Natural killer cell treated with Interleukin-12 subunit alpha and Interleukin-12 subunit beta and Interleukin-15 and Interleukin-18, amount 100 ng/mL, for 72 hours (primary cell): ENCODE results near the gene VPS52. TPM values are rescaled to one million over a fixed set of nuclear protein-coding genes. Genes with fewer than 3 reads are reported as not detected.
"Not testable (repeated sequence)": the region's sequence is repeated elsewhere in the genome, so short reads cannot be mapped to it uniquely, and the experiment has no call there.

Experiments used
- ATAC-seq, 2 donors: fragments of 150-1000 bp; cut with Tn5 transposase in 1 of 2; sonication (Bioruptor Pico), chemical (Tn5 transposase) in 1 of 2; 2 replicates each; pipeline ENCODE4 v1.10.0; 2021
- DNase-seq: peaks from one replicate; pipeline ENCODE4 v3.0.0; 2022; ENCODE audit warnings: low spot score
- H3K27ac Mint-ChIP-seq, 2 donors: 1 replicate in 1 of 2; 2 replicates in 1 of 2; pipeline ENCODE4 v1.8.0; 2022; ENCODE audit warnings: mixed read lengths in 2 of 2, mild to moderate bottlenecking in 1 of 2, moderate library complexity in 1 of 2
- H3K27me3 Mint-ChIP-seq, 2 donors: 1 replicate in 1 of 2; 2 replicates in 1 of 2; pipeline ENCODE4 v1.8.0; 2022; ENCODE audit warnings: mixed read lengths in 2 of 2
- H3K36me3 Mint-ChIP-seq: one replicate; pipeline ENCODE4 v1.8.0; 2022; ENCODE audit warnings: mixed read lengths
- H3K4me1 Mint-ChIP-seq, 2 donors: 1 replicate in 1 of 2; 2 replicates in 1 of 2; pipeline ENCODE4 v1.8.0; 2022; ENCODE audit warnings: low read depth in 2 of 2, mixed read lengths in 2 of 2, mild to moderate bottlenecking in 1 of 2
- H3K4me3 Mint-ChIP-seq: one replicate; pipeline ENCODE4 v1.8.0; 2022; ENCODE audit warnings: mixed read lengths
- H3K9me3 Mint-ChIP-seq: 2 replicates; pipeline ENCODE4 v1.8.0; 2022; ENCODE audit warnings: mixed read lengths
- total RNA-seq, 2 donors: library from RNA; stranded (reverse); gene quantifications; one replicate each; pipeline ENCODE4 v1.2.3, GENCODE V29; 2022

VPS52 gene
- total RNA-seq, 2 donors from 2014 or later: 48.6 to 76.5 TPM

DNA sequence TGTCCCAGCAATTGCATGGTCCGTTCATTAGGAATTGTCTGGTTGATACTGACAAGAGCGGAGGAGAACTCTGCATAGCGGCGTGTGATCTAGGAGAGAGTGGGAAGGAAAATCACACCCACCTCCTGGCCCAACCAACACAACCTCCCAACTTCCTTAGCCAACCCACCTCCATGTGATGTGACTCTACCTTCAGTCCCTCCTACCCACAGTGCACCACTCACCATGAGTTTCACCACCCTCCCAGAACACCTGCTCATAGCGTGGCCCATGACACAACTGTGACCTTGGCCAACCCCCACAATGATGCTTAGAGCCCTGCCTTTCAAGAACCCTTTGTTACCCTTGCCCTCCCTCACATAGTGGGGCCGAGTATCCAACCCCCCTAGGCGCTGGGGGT, 7.7 kb downstream of the VPS52 start:
- Mint-ChIP-seq H3K36me3 (peaks cover 23% of the 10 kb centered on the region), H3K27ac (no peak overlapping the region)

DNA sequence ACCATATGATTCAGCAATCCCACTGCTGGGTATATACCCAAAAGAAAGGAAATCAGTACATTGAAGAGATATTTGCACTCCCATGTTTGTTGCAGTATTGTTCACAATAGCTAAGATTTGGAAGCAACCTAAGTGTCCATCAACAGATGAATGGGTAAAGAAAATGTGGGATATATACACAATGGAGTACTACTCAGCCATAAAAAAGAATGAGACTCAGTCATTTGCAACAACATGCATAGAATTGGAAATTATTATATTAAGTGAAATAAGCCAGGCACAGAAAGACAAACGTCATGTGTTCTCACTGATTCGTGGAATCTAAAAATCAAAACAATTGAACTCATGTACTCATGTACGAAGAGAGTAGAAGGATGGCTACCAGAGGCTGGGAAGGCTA, 9.2 kb downstream of the VPS52 start:
- not testable (repeated sequence) for H3K9me3 Mint-ChIP-seq, H3K27ac Mint-ChIP-seq, DNase-seq, ATAC-seq, H3K4me3 Mint-ChIP-seq, H3K27me3 Mint-ChIP-seq, H3K4me1 Mint-ChIP-seq
- H3K36me3 Mint-ChIP-seq: peaks cover 12% of the 10 kb centered on the region

More for the DNA sequence above, 7.7 kb downstream of the VPS52 start:
- peak in 1 of 2 donors; percentile 28 for ATAC-seq
- peaks cover 9% of the 10 kb centered on the region in 2 donors for H3K4me1 Mint-ChIP-seq
- no peaks in the 10 kb centered on the region for H3K27me3 Mint-ChIP-seq
- peak; percentile 38 for DNase-seq
- H3K9me3 Mint-ChIP-seq: no peaks in the 10 kb centered on the region
- H3K4me3 Mint-ChIP-seq: no peak overlapping the region

DNA sequence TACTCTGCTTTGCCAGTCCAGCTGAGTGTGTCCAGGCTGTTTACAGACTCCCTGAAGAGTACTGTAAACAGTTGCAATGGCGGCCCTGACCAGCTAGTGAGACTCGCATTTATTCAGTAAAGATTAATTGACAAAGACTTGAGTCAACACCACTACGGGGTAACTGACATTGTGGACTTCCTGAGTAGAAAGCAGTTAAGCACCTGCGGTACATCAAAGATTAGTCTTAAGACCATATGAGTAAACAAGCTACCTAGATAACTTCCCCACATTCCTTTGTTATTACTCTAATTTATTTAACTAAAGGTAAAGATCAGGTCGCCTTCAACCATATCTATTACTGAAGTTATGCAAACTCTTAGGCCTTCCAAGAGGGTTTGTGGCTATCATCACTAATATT, 12.6 kb downstream of the VPS52 start:
- DNase-seq: no peak
- H3K36me3 Mint-ChIP-seq: peaks cover 9% of the 10 kb centered on the region
- no peaks in the 10 kb centered on the region for H3K27me3 Mint-ChIP-seq
- peaks cover 4 to 5% of the 10 kb centered on the region in 2 donors for H3K4me1 Mint-ChIP-seq
- H3K27ac Mint-ChIP-seq: no peak overlapping the region
- ATAC-seq: no peak
- H3K4me3 Mint-ChIP-seq: no peak overlapping the region
- H3K9me3 Mint-ChIP-seq: no peaks in the 10 kb centered on the region

DNA sequence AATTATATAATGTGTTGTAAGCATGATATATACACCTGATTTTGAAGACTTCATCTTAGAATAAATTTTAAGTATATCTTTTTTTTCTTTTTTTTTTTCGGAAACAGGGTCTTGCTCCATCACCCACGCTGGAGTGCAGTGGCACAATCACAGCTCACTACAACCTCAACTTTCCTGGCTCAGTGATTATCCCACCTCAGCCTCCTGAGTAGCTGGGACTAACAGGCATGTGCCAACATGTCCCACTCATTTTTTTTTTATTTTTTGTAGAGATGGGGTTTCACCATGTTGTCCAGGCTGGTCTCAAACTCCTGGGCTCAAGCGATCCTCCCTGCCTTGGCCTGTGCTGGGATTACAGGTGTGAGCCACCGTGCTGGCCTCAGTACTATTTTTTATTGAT, 17.1 kb downstream of the VPS52 start:
- Mint-ChIP-seq H3K27me3 (no peaks in the 10 kb centered on the region), H3K4me3 (no peak overlapping the region), H3K4me1 (peaks cover 19 to 20% of the 10 kb centered on the region in 2 donors), H3K9me3 (no peaks in the 10 kb centered on the region), H3K36me3 (peaks cover 16% of the 10 kb centered on the region), H3K27ac (no peak overlapping the region)
- no peak for ATAC-seq
- no peak for DNase-seq

DNA sequence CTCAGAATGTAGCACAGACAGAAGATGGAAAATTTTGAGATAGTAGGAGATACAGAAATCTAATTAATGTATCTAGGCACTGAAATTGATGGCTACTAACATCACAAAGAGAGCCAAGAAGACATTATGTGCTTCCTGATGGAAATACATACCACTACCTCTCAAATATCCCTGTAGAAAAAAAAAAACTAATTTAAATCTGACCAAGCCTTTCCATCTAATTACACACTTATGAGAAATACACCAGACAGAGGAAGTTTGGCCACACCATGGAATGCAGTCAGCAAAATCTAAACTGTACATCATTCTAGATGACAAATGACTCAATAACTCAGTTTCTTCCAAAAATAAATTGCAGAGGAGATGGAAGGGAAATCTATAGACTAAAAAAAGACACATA, 18.9 kb downstream of the VPS52 start:
- DNase-seq: no peak
- peaks cover 29 to 31% of the 10 kb centered on the region in 2 donors for H3K4me1 Mint-ChIP-seq
- H3K4me3 Mint-ChIP-seq: no peak overlapping the region
- H3K27ac Mint-ChIP-seq: peak overlapping the region; percentile 11 to 29
- no peaks in the 10 kb centered on the region for H3K9me3 Mint-ChIP-seq
- no peak for ATAC-seq
- H3K36me3 Mint-ChIP-seq: peaks cover 16% of the 10 kb centered on the region
- H3K27me3 Mint-ChIP-seq: no peaks in the 10 kb centered on the region

DNA sequence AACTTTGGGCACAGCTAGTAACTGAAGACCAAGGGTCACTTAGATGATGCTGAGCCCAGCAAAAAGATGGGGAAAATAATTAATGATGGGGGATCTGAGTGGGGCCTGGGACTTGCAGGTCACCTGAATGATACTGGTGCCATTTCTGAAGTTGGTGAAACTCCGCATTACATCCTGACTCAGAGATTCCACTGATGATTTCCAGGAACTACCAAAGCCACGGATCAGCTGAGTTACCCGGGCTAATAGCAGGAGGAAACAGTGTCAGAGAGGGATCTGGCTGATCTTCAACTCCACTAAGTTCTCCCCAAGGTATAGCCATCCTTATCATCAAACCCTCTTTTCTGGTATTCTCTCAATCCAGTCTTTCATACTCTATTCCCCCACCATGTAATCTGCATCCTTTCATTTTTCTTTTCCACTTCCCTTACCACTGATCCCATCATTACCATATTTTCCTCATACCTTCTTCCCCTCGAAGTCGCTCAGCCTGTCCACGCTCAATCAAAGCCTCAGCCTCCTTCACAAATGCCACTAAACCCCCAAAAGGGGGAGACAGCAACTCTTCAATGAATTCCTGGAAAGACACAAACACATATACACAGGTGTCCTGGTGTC, 20.2 kb downstream of the VPS52 start:
- peaks cover 29 to 31% of the 10 kb centered on the region in 2 donors for H3K4me1 Mint-ChIP-seq
- DNase-seq (peak; percentile 31), ATAC-seq (no peak)
- H3K27ac Mint-ChIP-seq: peak overlapping the region; percentile 26 to 98
- H3K36me3 Mint-ChIP-seq: peaks cover 16% of the 10 kb centered on the region
- H3K4me3 Mint-ChIP-seq: peak overlapping the region; percentile 59
- no peaks in the 10 kb centered on the region for H3K27me3 Mint-ChIP-seq
- H3K9me3 Mint-ChIP-seq: no peaks in the 10 kb centered on the region

DNA sequence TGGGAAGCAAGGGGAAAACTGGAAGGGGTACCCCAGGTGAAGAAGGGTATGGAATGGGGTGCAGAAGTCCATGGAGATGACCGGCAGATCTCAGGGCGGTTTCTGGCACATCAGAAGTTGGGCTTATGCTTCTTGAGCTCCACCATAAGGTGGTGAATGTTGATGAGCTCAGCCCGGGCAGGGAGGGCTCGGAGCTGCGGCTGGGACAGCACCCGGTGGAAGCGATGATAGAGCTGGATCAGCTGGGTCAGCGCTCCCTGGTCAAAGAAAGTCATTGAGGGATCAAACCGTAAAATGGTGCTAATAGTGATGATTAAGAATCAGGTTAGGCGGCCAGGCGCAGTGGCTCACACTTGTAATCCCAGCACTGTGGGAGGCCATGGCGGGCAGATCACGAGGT, 20.9 kb downstream of the VPS52 start:
- Mint-ChIP-seq H3K9me3 (no peaks in the 10 kb centered on the region), H3K27me3 (no peaks in the 10 kb centered on the region), H3K4me3 (peak overlapping the region; percentile 97), H3K4me1 (peaks cover 29 to 31% of the 10 kb centered on the region in 2 donors), H3K27ac (peak overlapping the region; percentile 96 to 98), H3K36me3 (peaks cover 16% of the 10 kb centered on the region)
- no peak for DNase-seq
- ATAC-seq: no peak

DNA sequence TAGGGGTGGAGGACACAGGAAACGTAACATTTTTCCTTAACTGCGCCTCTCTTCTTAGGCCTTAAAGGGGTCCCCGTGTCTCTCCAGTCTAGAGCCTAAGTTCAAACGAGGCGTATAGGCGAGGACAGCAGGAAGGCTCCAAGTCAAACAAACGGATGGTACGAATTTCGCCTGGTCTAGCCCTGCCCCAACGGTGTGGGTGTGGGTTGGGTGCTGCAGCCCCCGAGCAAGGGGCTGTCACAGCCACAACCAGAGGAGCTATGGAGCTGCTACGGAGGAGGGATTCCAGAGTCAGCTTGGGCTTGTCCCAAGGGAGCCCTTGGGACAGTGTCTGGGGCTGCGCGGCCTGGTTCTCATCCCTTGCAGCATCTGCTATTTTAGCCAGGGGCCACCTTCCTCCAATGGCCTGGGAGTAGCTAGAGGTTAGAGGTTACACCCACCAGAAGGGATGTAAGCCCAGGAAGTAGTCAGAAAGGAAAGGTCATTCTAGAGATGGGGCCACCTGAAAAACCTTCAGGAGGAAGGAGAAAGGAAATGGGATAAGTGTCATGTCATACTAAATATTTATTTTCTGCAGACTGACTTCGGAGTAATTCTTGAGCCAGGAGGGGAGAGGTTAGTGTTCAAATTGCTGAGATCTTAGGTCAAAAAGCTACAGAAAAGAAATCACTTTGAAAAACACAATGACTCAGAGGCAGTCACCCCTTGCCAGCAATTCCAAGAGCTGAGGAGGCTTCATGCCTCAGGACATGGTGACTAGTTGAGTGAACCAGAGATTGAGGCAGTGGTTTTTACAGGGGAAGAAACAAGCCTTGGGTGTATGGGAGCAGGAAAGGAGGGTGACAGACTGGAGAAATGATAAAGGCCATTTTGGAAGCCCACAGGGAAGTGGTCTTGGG, 21.7 kb downstream of the VPS52 start:
- Mint-ChIP-seq H3K9me3 (no peaks in the 10 kb centered on the region), H3K27ac (peak overlapping the region; percentile 96 to 98), H3K27me3 (no peaks in the 10 kb centered on the region), H3K4me3 (peak overlapping the region; percentile 97), H3K36me3 (peaks cover 16% of the 10 kb centered on the region), H3K4me1 (peaks cover 29 to 31% of the 10 kb centered on the region in 2 donors)
- ATAC-seq (no peak), DNase-seq (no peak)

DNA sequence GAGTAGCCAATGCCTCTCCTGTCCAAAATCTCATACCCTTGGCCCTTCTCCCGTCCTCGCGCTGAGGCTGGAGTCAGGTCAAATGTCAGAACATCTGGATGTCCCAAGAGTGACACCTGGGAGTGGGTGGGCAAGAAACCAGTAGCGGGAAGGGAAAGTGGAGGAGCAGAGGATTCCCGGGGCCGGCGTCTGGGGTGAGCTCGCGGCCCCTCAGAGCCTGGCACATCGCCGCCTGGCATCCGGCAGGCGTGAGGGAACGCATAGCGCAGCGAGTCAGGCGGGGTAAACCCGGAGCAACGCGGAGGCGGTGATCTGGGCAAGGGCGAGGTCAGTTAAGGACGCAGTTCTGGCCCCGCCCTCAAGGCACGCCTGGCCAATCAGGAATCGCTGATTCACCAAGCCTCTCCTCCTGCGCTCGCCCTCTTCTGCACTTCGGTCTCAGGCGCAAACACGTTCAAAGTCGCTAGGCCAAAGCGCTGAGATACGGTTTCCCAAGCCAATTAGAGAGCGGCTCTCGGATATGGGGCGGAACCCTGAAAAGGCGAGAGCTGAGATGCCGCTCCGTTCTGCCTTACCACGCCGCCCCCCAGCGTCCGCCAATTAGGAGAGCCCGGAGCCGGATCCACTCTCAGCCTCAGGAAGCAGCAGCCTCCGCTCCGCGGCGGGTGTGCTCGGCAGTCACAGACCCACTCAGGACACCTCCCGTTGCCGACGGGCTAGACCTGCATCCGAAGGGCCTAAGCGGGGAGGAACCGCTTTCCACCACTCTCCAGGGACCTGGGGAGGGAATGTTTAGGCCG, 22.5 kb downstream of the VPS52 start:
- DNase-seq (peak; percentile 99), ATAC-seq (peak; percentile 94 to 96)
- Mint-ChIP-seq H3K27me3 (no peaks in the 10 kb centered on the region), H3K36me3 (peaks cover 16% of the 10 kb centered on the region), H3K4me1 (peaks cover 29 to 31% of the 10 kb centered on the region in 2 donors), H3K9me3 (no peaks in the 10 kb centered on the region), H3K27ac (peak overlapping the region; percentile 96 to 98), H3K4me3 (peak overlapping the region; percentile 97)

DNA sequence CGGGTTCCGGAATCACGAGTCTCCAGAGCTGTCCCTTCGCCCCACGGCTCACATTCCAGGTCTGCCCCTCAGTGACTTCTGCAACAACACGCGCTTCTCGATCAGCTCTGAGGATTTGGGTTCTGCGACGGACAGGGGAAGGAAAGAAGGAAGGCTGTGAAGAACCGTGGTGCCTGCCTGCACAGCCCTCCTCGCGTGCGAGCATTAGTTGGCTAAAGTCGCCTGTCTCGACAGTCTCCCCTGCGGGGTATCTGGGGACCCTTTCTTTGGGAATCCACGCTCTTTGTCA, 23.1 kb downstream of the VPS52 start:
- no peak for ATAC-seq
- peaks cover 16% of the 10 kb centered on the region for H3K36me3 Mint-ChIP-seq
- H3K4me1 Mint-ChIP-seq: peaks cover 29 to 31% of the 10 kb centered on the region in 2 donors
- peak overlapping the region; percentile 97 for H3K4me3 Mint-ChIP-seq
- H3K9me3 Mint-ChIP-seq: no peaks in the 10 kb centered on the region
- peak overlapping the region; percentile 96 to 98 for H3K27ac Mint-ChIP-seq
- H3K27me3 Mint-ChIP-seq: peaks cover 0 to 4% of the 10 kb centered on the region in 2 donors
- DNase-seq: peak; percentile 60

DNA sequence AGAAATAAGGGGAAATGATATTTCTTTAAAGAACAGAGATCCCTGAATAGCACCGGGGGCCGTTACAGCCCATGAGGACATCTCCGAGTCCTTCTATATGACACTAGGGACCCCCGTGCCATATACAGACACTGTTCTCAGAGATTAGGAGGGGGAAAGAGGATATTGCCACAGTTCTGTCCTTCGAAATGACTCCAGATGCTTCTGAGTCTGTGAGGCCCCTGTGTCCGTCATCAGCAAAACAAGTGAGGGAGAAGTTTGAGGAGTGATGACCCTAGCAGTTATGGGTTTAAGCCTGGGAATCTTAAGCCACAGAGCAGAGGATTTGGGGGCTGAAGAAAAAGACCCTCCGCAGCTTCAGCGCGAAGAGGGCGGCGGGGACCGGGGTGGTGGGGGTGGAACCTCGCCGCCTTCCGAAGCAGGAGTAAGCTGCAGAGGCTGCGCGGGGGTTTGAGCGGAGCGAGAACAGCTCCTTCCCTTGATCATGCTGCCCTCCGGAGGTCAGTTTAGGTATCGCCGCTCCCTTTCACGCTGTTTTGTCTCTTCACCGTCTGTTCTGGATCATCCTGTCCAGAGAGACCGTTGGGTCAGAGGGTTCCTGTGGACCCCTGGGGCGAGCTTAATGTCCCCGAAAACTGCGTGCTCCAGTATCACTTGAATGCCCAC, 23.6 kb downstream of the VPS52 start:
- peak; percentile 54 to 61 for ATAC-seq
- H3K27ac Mint-ChIP-seq: peak overlapping the region; percentile 96 to 98

DNA sequence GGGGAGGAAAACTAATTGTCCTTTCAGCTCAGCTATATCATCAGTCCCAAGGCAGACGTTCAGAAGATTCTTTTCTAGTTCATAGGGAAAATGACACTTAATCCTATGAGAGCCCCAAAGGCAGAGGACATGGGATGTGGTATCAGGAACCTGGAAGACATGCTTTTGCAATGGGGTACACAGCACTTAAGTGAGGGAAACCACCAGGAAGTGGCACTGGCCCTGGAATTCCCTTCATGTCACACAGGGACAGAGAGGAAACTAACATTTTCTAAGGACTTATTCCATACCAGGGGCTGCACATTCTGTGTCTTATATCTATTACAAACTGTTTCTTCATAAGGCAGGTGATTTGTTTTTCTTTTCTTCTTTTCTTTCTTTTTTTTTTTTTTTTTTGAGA, 28.2 kb downstream of the VPS52 start:
- ATAC-seq (no peak), DNase-seq (no peak)
- no peaks in the 10 kb centered on the region for H3K9me3 Mint-ChIP-seq
- no peaks in the 10 kb centered on the region for H3K36me3 Mint-ChIP-seq
- H3K27me3 Mint-ChIP-seq: peaks cover 22 to 26% of the 10 kb centered on the region in 2 donors
- H3K27ac Mint-ChIP-seq: no peak overlapping the region
- peaks cover 10 to 12% of the 10 kb centered on the region in 2 donors for H3K4me1 Mint-ChIP-seq
- no peak overlapping the region for H3K4me3 Mint-ChIP-seq

More for the DNA sequence above, 23.6 kb downstream of the VPS52 start:
- Mint-ChIP-seq H3K27me3 (peaks cover 0 to 8% of the 10 kb centered on the region in 2 donors), H3K4me1 (peaks cover 29 to 31% of the 10 kb centered on the region in 2 donors), H3K4me3 (peak overlapping the region; percentile 97), H3K36me3 (peaks cover 16% of the 10 kb centered on the region), H3K9me3 (no peaks in the 10 kb centered on the region)
- peak; percentile 92 for DNase-seq

DNA sequence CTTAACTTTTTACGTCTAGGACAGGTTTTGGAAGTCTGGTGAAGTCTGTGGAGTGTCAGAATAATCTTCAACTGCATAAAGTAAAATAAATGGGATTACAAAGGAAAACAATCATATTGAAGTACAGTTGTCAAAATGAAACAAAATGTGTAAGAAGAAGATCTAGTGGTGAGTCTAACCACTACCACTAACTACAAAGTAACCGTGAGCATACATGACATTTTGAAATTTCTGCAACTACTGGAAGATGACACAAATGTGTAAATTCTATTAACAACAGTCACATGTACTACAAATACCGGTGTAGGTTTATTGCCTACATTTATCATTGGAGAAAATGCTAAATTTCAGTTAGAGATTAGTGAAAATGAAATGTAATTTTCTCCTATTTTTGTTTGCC, 29.7 kb downstream of the VPS52 start:
- Mint-ChIP-seq H3K4me1 (peaks cover 7 to 8% of the 10 kb centered on the region in 2 donors), H3K4me3 (peak overlapping the region; percentile 56)

More for the DNA sequence above, 29.7 kb downstream of the VPS52 start:
- no peaks in the 10 kb centered on the region for H3K9me3 Mint-ChIP-seq
- H3K27ac Mint-ChIP-seq: no peak overlapping the region
- H3K36me3 Mint-ChIP-seq: no peaks in the 10 kb centered on the region
- peaks cover 22 to 26% of the 10 kb centered on the region in 2 donors for H3K27me3 Mint-ChIP-seq
- DNase-seq (no peak), ATAC-seq (peak in 1 of 2 donors; percentile 80)
